H9 (cell line): ENCODE measurements around the gene LGALS9. TPM values are rescaled to one million over a fixed set of nuclear protein-coding genes. Genes with fewer than 3 reads are reported as not detected.

Source experiments
- DNase-seq: peaks from one replicate; pipeline ENCODE4 v3.0.0-alpha.2; 2017
- H2AFZ ChIP-seq: one replicate; pipeline ENCODE4 v1.6.1; 2013; ENCODE audit warnings: mild to moderate bottlenecking, low read length, control low read depth, moderate library complexity
- H2AK5ac ChIP-seq: 2 replicates; pipeline ENCODE4 v1.6.1; 2013; ENCODE audit warnings: low read length, control low read depth, mixed read lengths; ENCODE audit not compliant: insufficient read length
- H2BK120ac ChIP-seq: one replicate; pipeline ENCODE4 v1.6.1; 2013; ENCODE audit warnings: low read depth, mild to moderate bottlenecking, low read length, control low read depth, inconsistent platforms; ENCODE audit not compliant: poor library complexity, severe bottlenecking
- H2BK12ac ChIP-seq: 2 replicates; pipeline ENCODE4 v1.6.1; 2013; ENCODE audit warnings: low read length, control low read depth, mixed read lengths, low read depth; ENCODE audit not compliant: insufficient read length
- H2BK15ac ChIP-seq: 2 replicates; pipeline ENCODE4 v1.6.1; 2013; ENCODE audit warnings: low read depth, low read length, control low read depth
- H2BK20ac ChIP-seq: one replicate; pipeline ENCODE4 v1.6.1; 2013; ENCODE audit warnings: low read depth, mild to moderate bottlenecking, low read length, control low read depth, inconsistent platforms; ENCODE audit not compliant: poor library complexity, severe bottlenecking
- H2BK5ac ChIP-seq: 2 replicates; pipeline ENCODE4 v1.6.1; 2013; ENCODE audit warnings: low read length, control low read depth, mixed read lengths; ENCODE audit not compliant: insufficient read length
- H3K14ac ChIP-seq: 2 replicates; pipeline ENCODE4 v1.6.1; 2013; ENCODE audit warnings: low read length, control low read depth; ENCODE audit not compliant: insufficient read depth
- H3K18ac ChIP-seq: 2 replicates; pipeline ENCODE4 v1.6.1; 2013; ENCODE audit warnings: low read depth, mild to moderate bottlenecking, mixed read lengths, low read length, control low read depth; ENCODE audit not compliant: insufficient read length
- H3K23ac ChIP-seq: 2 replicates; pipeline ENCODE4 v1.6.1; 2013; ENCODE audit warnings: low read length, control low read depth, mixed read lengths, low read depth; ENCODE audit not compliant: insufficient read length
- H3K23me2 ChIP-seq: 2 replicates; pipeline ENCODE4 v1.6.1; 2013; ENCODE audit warnings: low read depth, mild to moderate bottlenecking, mixed read lengths, low read length, control low read depth; ENCODE audit not compliant: insufficient read length, poor library complexity, severe bottlenecking
- H3K27ac ChIP-seq: 2 replicates; pipeline ENCODE4 v1.5.1; 2013; ENCODE audit warnings: low read length, control low read depth, mixed read lengths, low read depth; ENCODE audit not compliant: insufficient read length
- H3K27me3 ChIP-seq: 2 replicates; pipeline ENCODE4 v1.6.1; 2013; ENCODE audit warnings: low read length, control low read depth, inconsistent platforms; ENCODE audit not compliant: insufficient read depth
- H3K4ac ChIP-seq: 2 replicates; pipeline ENCODE4 v1.6.1; 2013; ENCODE audit warnings: low read depth, mild to moderate bottlenecking, control low read depth, inconsistent platforms, low read length, moderate library complexity
- H3K4me1 ChIP-seq: 2 replicates; pipeline ENCODE4 v1.6.1; 2013; ENCODE audit warnings: low read length, control low read depth, inconsistent platforms; ENCODE audit not compliant: insufficient read depth
- H3K4me2 ChIP-seq: 2 replicates; pipeline ENCODE4 v1.6.1; 2013; ENCODE audit warnings: low read length, control low read depth, mixed read lengths; ENCODE audit not compliant: insufficient read length, insufficient read depth
- H3K56ac ChIP-seq: 2 replicates; pipeline ENCODE4 v1.6.1; 2013; ENCODE audit warnings: low read depth, mild to moderate bottlenecking, mixed read lengths, low read length, control low read depth; ENCODE audit not compliant: insufficient read length
- H3K79me1 ChIP-seq: 2 replicates; pipeline ENCODE4 v1.6.1; 2013; ENCODE audit warnings: low read depth, mild to moderate bottlenecking, moderate library complexity, low read length, control low read depth, inconsistent platforms; ENCODE audit not compliant: insufficient read depth, poor library complexity, severe bottlenecking
- H3K79me2 ChIP-seq: 2 replicates; pipeline ENCODE4 v1.6.1; 2013; ENCODE audit warnings: low read length, control low read depth, inconsistent platforms; ENCODE audit not compliant: insufficient read depth
- H3K9ac ChIP-seq: 2 replicates; pipeline ENCODE4 v1.6.1; 2013; ENCODE audit warnings: low read length, control low read depth, mixed read lengths; ENCODE audit not compliant: insufficient read length; ENCODE audit errors: extremely low read depth
- H3K9me3 ChIP-seq: one replicate; pipeline ENCODE4 v1.6.1; 2013; ENCODE audit warnings: low read depth, low read length, inconsistent platforms; ENCODE audit not compliant: control insufficient read depth
- H3T11ph ChIP-seq: one replicate; pipeline ENCODE4 v1.6.1; 2013; ENCODE audit warnings: mild to moderate bottlenecking, low read length, control low read depth, inconsistent platforms
- H4K20me1 ChIP-seq: one replicate; pipeline ENCODE4 v1.6.1; 2013; ENCODE audit not compliant: control insufficient read depth, insufficient read length, insufficient read depth
- H4K5ac ChIP-seq: 2 replicates; pipeline ENCODE4 v1.6.1; 2013; ENCODE audit warnings: low read depth, mild to moderate bottlenecking, mixed read lengths, low read length, control low read depth; ENCODE audit not compliant: insufficient read length
- H4K8ac ChIP-seq: replicated peaks from 2 replicates; pipeline ENCODE4 v1.6.1; 2013; ENCODE audit warnings: low read length, control low read depth, mixed read lengths, low read depth; ENCODE audit not compliant: insufficient read length
- H4K91ac ChIP-seq: 2 replicates; pipeline ENCODE4 v1.6.1; 2013; ENCODE audit warnings: low read depth, mild to moderate bottlenecking, moderate library complexity, mixed read lengths, low read length, control low read depth; ENCODE audit not compliant: insufficient read length
- H3K27ac Mint-ChIP-seq, 3 experiments: 2 replicates in 2 of 3; 3 replicates in 1 of 3; pipeline ENCODE4 v1.8.0; 2020 to 2021; ENCODE audit warnings: mixed read lengths in 3 of 3, mild to moderate bottlenecking in 1 of 3, moderate library complexity in 1 of 3
- H3K27me3 Mint-ChIP-seq: 2 replicates; pipeline ENCODE4 v1.8.0; 2021; ENCODE audit warnings: low read depth, mild to moderate bottlenecking, moderate library complexity, mixed read lengths
- H3K36me3 Mint-ChIP-seq, 3 experiments: 2 replicates in 2 of 3; 3 replicates in 1 of 3; pipeline ENCODE4 v1.8.0; 2020 to 2021; ENCODE audit warnings: low read depth in 3 of 3, mixed read lengths in 3 of 3; ENCODE audit not compliant: insufficient read depth in 1 of 3
- H3K4me1 Mint-ChIP-seq, 2 experiments: 2 replicates each; pipeline ENCODE4 v1.8.0; 2020; ENCODE audit warnings: mixed read lengths in 2 of 2
- H3K4me3 Mint-ChIP-seq, 2 experiments: 2 replicates in 1 of 2; 3 replicates in 1 of 2; pipeline ENCODE4 v1.8.0; 2020 to 2021; ENCODE audit warnings: mild to moderate bottlenecking in 2 of 2, mixed read lengths in 2 of 2, moderate library complexity in 1 of 2
- H3K9me3 Mint-ChIP-seq, 2 experiments: 2 replicates in 1 of 2; 3 replicates in 1 of 2; pipeline ENCODE4 v1.8.0; 2020; ENCODE audit warnings: mild to moderate bottlenecking in 2 of 2, mixed read lengths in 2 of 2, moderate library complexity in 1 of 2
- CTCF ChIP-seq: fragments of 200-600 bp; sonication (generic); conservative IDR thresholded peaks from 3 replicates; pipeline ENCODE4 v1.8.0; 2021; ENCODE audit warnings: antibody characterized with exemption, mild to moderate bottlenecking
- WGBS: extraction: QIAGEN DNeasy Blood & Tissue Kit; methylation state at CpG from one replicate; pipeline ENCODE4 v1.1.7; 2013; ENCODE audit warnings: missing lambda C conversion rate, low lambda C conversion rate, mixed read lengths; ENCODE audit not compliant: insufficient read length; ENCODE audit errors: extremely low coverage; 5-methylcytosine and 5-hydroxymethylcytosine counted together
- total RNA-seq: library from RNA; stranded (reverse); gene quantifications from 2 replicates; pipeline ENCODE4 v1.2.1, GENCODE V29; 2021

Gene LGALS9
- total RNA-seq, 1 experiment from 2014 or later, result 2.5 TPM

DNA sequence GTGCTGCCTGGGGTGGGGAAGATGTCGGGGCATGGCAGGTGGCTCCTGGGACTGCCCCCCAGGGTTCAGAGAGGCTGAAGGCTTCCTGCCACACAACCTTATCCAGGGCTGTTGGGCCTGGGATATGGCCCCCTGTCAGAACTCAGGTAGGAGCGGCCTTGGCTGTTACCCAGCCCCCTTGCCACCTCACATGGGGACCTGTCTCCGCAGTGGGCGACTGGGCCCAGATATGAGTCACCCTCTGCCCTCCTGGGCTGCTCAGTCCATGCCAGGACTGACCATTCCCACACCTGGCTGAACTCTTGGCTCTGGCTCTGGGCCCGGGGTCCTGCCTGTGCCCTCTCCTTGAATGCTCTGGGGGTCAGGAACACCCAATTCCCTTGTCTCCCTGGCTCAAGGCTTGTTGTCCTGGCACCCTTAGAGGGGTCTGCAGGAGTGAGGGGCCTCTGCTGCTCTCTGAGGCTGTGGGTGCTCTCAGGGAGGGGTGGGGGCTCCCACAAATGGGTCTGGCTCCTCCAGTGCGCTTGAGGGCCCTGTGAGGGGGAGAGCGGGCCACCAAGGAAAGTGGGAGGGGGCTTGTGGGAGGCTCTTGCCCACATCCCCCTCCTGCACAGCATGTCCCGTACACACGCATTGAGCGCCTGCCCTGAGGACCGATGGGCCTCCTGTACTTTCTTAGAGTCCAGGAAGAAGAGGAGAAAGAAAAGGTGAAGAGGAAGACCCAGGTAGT, 36.0 kb downstream of the LGALS9 start:
- no peak overlapping the region for H2AK5ac ChIP-seq
- no peak overlapping the region for H4K8ac ChIP-seq
- no peaks in the 10 kb centered on the region for H3K36me3 Mint-ChIP-seq
- no peak overlapping the region for H2BK12ac ChIP-seq
- no peaks in the 10 kb centered on the region for H4K20me1 ChIP-seq
- H3K4me1 ChIP-seq, result no peaks in the 10 kb centered on the region
- no peak overlapping the region for H3K56ac ChIP-seq
- no peak overlapping the region for H3K9ac ChIP-seq
- no peaks in the 10 kb centered on the region for H3K79me1 ChIP-seq
- no peak overlapping the region; the same call in 1 of the 2 replicates for H3K4ac ChIP-seq
- no peak overlapping the region for H3K4me3 Mint-ChIP-seq
- no peak for TF ChIP-seq CTCF
- H3K9me3 ChIP-seq, result no peaks in the 10 kb centered on the region
- peaks cover 3% of the 10 kb centered on the region; the same call in 1 of the 2 replicates for H3K27me3 Mint-ChIP-seq
- no peak overlapping the region for H3K18ac ChIP-seq
- H2BK5ac ChIP-seq, result no peak overlapping the region
- H3K27ac ChIP-seq, result no peak overlapping the region
- no peak overlapping the region for H3K4me2 ChIP-seq
- H4K5ac ChIP-seq, result no peak overlapping the region
- no peak overlapping the region for H3K27ac Mint-ChIP-seq
- no peaks in the 10 kb centered on the region; a peak in 1 of 5 replicates for H3K9me3 Mint-ChIP-seq
- no peak overlapping the region for H2BK120ac ChIP-seq
- H3K23me2 ChIP-seq, result peaks cover 2% of the 10 kb centered on the region
- H3T11ph ChIP-seq, result no peak overlapping the region
- H3K79me2 ChIP-seq, result no peaks in the 10 kb centered on the region
- DNase-seq, result peak; percentile 17
- H3K4me1 Mint-ChIP-seq, result no peaks in the 10 kb centered on the region
- H3K14ac ChIP-seq, result no peak overlapping the region
- no peak overlapping the region for H3K23ac ChIP-seq
- WGBS, result no CpG with 5 or more reads among the region's 11 CpGs
- no peaks in the 10 kb centered on the region for H3K27me3 ChIP-seq
- no peak overlapping the region for H2BK15ac ChIP-seq
- no peak overlapping the region for H2BK20ac ChIP-seq
- no peak overlapping the region for H2AFZ ChIP-seq
- no peak overlapping the region for H4K91ac ChIP-seq
